ENCODE data around the gene GRB10.
A peak's percentile ranks its signal among the peaks of the same experiment; 100 is the strongest.

GRB10 gene

GRCh38 chr7:50803359-50804337 is 21.0 kb upstream of the GRB10 start:
- DNase-seq (ENCODE audit: low read depth in 3 of 3), result no peak

GRCh38 chr7:50801907-50802306 is 19.2 kb upstream of the GRB10 start:
- no peak for DNase-seq (ENCODE audit: low read depth in 3 of 3)

- DNase-seq (ENCODE audit: low read depth in 3 of 3), result no peak
Observed at GRCh38 chr7:50799873-50800272, 17.2 kb upstream of the GRB10 start.

GRCh38 chr7:50798126-50798525 is 15.4 kb upstream of the GRB10 start:
- no peak for DNase-seq (ENCODE audit: low read depth in 3 of 3)

GRCh38 chr7:50795831-50796230 is 13.1 kb upstream of the GRB10 start:
- DNase-seq (ENCODE audit: low read depth in 3 of 3), result no peak

GRCh38 chr7:50795253-50795652 is 12.6 kb upstream of the GRB10 start:
- no peak for DNase-seq (ENCODE audit: low read depth in 3 of 3)

- no peak for DNase-seq (ENCODE audit: low read depth in 3 of 3)
Observed at GRCh38 chr7:50793947-50794570, 11.4 kb upstream of the GRB10 start.

GRCh38 chr7:50793120-50793946 is 10.6 kb upstream of the GRB10 start:
- peak in 1 of 3 donors; percentile 27 for DNase-seq (ENCODE audit: low read depth in 3 of 3)

- DNase-seq (ENCODE audit: low read depth in 3 of 3), result no peak
Observed at GRCh38 chr7:50792342-50793119, 9.8 kb upstream of the GRB10 start.

- no peak for DNase-seq (ENCODE audit: low read depth in 3 of 3)
Observed at GRCh38 chr7:50791938-50792341, 9.2 kb upstream of the GRB10 start.

- DNase-seq (ENCODE audit: low read depth in 3 of 3), result no peak
Observed at GRCh38 chr7:50791363-50791937, 8.8 kb upstream of the GRB10 start.

GRCh38 chr7:50790381-50790780 is 7.7 kb upstream of the GRB10 start:
- DNase-seq (ENCODE audit: low read depth in 3 of 3), result no peak

GRCh38 chr7:50788382-50788781 is 5.7 kb upstream of the GRB10 start:
- DNase-seq (ENCODE audit: low read depth in 3 of 3), result no peak

GRCh38 chr7:50787825-50788224 is 5.1 kb upstream of the GRB10 start:
- DNase-seq (ENCODE audit: low read depth in 3 of 3), result no peak

GRCh38 chr7:50785346-50785745 is 2.6 kb upstream of the GRB10 start:
- DNase-seq (ENCODE audit: low read depth in 3 of 3), result no peak

- no peak for DNase-seq (ENCODE audit: low read depth in 3 of 3)
Observed at GRCh38 chr7:50783801-50784507, 1.3 kb upstream of the GRB10 start.

GRCh38 chr7:50783303-50783702 is 607 bp upstream of the GRB10 start:
- no peak for DNase-seq (ENCODE audit: low read depth in 3 of 3)

GRCh38 chr7:50781381-50782293 is 1.1 kb downstream of the GRB10 start:
- peak in 1 of 3 donors; percentile 20 for DNase-seq (ENCODE audit: low read depth in 3 of 3)

- DNase-seq (ENCODE audit: low read depth in 3 of 3), result no peak
Observed at GRCh38 chr7:50780436-50780835, 2.3 kb downstream of the GRB10 start.

Data from stimulated activated CD4-positive, alpha-beta T cell treated with anti-CD3 and anti-CD28 coated beads, TNF-alpha, amount 100 ng/mL, for 48 hours (primary cell).